ENCODE data around the gene MARVELD3. TPM values are rescaled to one million over a fixed set of nuclear protein-coding genes. Genes with fewer than 3 reads are reported as not detected.

The MARVELD3 gene
- total RNA-seq, 1 experiment from 2014 or later = not detected

- DNase-seq (ENCODE audit: extremely low read depth, low read depth) = no peak
Observed at GRCh38 chr16:71618429-71618828, 7.6 kb upstream of the MARVELD3 start.

- DNase-seq (ENCODE audit: extremely low read depth, low read depth) = no peak
Observed at GRCh38 chr16:71622088-71622487, 3.9 kb upstream of the MARVELD3 start.

GRCh38 chr16:71623597-71623996 lies 2.4 kb upstream of the MARVELD3 start:
- DNase-seq (ENCODE audit: extremely low read depth, low read depth) = no peak

GRCh38 chr16:71625113-71625850 lies 702 bp upstream of the MARVELD3 start:
- DNase-seq (ENCODE audit: extremely low read depth, low read depth) = no peak

GRCh38 chr16:71626858-71627213 lies 852 bp downstream of the MARVELD3 start:
- DNase-seq (ENCODE audit: extremely low read depth, low read depth) = no peak

GRCh38 chr16:71627731-71628181 lies 1.8 kb downstream of the MARVELD3 start:
- no peak for DNase-seq (ENCODE audit: extremely low read depth, low read depth)

GRCh38 chr16:71628810-71629209 lies 2.8 kb downstream of the MARVELD3 start:
- DNase-seq (ENCODE audit: extremely low read depth, low read depth) = no peak

- DNase-seq (ENCODE audit: extremely low read depth, low read depth) = no peak
Observed at GRCh38 chr16:71629278-71630016, 3.5 kb downstream of the MARVELD3 start.

- no peak for DNase-seq (ENCODE audit: extremely low read depth, low read depth)
Observed at GRCh38 chr16:71630808-71631207, 4.8 kb downstream of the MARVELD3 start.

GRCh38 chr16:71631776-71632175 lies 5.8 kb downstream of the MARVELD3 start:
- DNase-seq (ENCODE audit: extremely low read depth, low read depth) = no peak

- no peak for DNase-seq (ENCODE audit: extremely low read depth, low read depth)
Observed at GRCh38 chr16:71635632-71636031, 9.6 kb downstream of the MARVELD3 start.

GRCh38 chr16:71637398-71637797 lies 11.4 kb downstream of the MARVELD3 start:
- DNase-seq (ENCODE audit: extremely low read depth, low read depth) = no peak

GRCh38 chr16:71645450-71645849 lies 19.5 kb downstream of the MARVELD3 start:
- peak; percentile 24 for DNase-seq (ENCODE audit: extremely low read depth, low read depth)

GRCh38 chr16:71647391-71647790 lies 21.4 kb downstream of the MARVELD3 start:
- DNase-seq (ENCODE audit: extremely low read depth, low read depth) = no peak

GRCh38 chr16:71648162-71648561 lies 22.2 kb downstream of the MARVELD3 start:
- DNase-seq (ENCODE audit: extremely low read depth, low read depth) = no peak

GRCh38 chr16:71648921-71649320 lies 22.9 kb downstream of the MARVELD3 start:
- peak; percentile 1 for DNase-seq (ENCODE audit: extremely low read depth, low read depth)

GRCh38 chr16:71649704-71650103 lies 23.7 kb downstream of the MARVELD3 start:
- no peak for DNase-seq (ENCODE audit: extremely low read depth, low read depth)

GRCh38 chr16:71658771-71659170 lies 32.8 kb downstream of the MARVELD3 start:
- no peak for DNase-seq (ENCODE audit: extremely low read depth, low read depth)

GRCh38 chr16:71659471-71659870 lies 33.5 kb downstream of the MARVELD3 start:
- no peak for DNase-seq (ENCODE audit: extremely low read depth, low read depth)

GRCh38 chr16:71666264-71666663 lies 40.3 kb downstream of the MARVELD3 start:
- no peak for DNase-seq (ENCODE audit: extremely low read depth, low read depth)

GRCh38 chr16:71666928-71667707 lies 41.1 kb downstream of the MARVELD3 start:
- DNase-seq (ENCODE audit: extremely low read depth, low read depth) = no peak

Measured in NCI-H460 (cell line).